Inferior parietal cortex (tissue), 1 donor: ENCODE results near the gene DNAAF5.

Source experiments
- DNase-seq: peaks from one replicate; pipeline ENCODE4 v3.0.0-alpha.2; 2016; ENCODE audit errors: extremely low spot score

DNAAF5 gene

DNA sequence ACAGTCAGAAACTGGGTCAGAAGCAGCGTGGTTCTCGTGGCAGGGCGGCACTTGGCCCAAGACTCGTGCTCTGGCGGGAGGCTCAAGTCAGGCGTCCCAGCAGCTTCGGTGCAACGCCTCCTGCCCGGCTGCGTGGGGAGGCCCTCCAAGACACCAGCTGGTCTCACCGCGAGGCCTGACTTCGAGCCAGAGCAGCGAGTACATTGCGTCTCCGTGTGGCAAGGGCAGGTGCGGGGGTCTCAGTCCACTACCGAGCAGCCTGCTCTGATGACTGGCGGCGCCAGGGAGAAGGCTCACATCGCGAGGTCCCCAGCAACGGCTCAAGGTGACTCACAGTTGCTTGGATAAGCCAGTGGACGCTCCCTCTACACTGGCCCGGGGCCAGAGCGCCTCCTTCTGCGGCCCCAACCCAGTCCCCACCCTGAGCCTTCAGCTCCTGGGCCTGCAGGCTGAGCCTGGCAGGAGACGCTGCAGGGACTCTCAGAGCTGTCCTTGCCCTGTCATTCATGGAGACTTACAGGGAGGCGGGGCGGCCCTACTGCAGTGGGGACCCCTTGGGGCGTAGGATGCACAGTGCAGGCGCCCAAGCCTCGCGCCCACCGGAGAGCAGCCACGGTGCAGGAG lies 42.5 kb downstream of the DNAAF5 start:
- DNase-seq = no peak

- DNase-seq = no peak
Observed at GRCh38 chr7:770336-770735, 43.8 kb downstream of the DNAAF5 start.

DNA sequence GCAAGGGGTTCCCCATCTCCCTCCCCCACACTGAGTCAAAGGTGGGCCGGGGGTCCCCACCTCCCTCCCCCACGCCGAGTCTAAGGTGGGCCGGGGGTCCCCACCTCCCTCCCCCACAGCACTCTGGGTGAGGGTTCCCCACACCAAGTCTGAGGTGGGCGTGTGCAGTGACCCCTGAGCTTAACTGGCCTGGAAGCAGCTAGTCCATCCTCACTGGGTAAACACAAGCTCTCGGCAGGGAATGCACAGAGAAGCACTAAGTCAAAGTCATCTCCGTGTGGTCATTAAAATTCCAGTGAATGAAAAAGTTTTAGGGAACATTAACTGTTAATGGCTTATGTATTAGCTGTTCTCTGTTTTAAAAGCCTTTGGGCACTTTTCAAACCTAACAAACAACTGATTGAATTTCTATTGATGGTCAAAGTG lies 44.3 kb downstream of the DNAAF5 start:
- DNase-seq = no peak

DNA sequence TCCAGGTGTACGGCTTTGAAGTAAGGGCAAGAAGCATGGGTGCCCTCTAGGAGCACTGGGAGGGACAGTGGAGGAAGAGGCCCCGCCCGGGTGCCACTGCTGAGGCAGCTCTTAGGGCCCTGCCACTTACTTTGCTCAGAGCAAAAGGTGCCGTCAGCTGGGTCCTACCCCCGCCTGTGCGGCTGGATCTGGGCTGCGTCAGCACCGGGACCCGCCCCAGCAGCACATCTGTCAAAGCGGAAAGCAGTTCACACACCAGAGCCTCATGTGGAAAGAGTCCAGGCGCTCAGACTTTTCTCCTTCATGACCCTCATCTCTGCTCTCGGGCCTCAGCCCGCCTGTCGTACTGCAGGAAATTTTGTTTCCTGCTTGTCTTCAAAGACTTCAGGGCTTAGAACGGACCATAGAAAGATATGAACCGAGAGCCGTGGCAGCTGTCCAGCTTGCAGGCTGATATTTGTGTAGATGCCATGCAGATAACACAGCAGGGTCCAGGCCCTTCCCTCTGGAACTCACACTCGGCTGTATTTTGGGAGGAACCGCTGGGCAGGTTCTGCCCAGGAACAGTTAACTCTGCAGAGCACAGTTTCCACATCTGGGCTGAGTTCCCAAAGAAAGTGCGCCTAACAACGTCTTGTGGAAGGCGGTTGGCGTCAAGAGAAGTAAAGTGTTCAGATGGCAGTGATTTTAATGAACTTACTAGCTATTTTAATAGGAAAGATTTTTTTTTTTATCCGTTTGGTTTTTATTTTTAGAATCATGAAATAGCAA lies 44.9 kb downstream of the DNAAF5 start:
- DNase-seq = no peak

DNA sequence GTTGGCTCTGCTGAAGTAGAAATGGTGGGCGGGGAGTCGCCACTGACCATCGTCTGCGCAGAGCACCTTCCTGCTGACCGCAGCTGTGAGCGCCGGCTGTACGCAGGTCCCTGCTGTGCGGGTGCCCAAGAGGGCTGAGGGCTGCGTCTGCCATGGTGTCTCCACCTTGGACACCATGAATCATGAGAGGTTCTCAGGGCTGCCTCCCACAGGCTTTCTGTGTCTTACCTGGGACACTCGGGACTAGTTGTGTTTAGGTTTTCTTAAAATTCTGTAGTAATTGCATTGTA lies 45.5 kb downstream of the DNAAF5 start:
- DNase-seq = no peak

- DNase-seq = no peak
Observed at GRCh38 chr7:772392-772791, 45.9 kb downstream of the DNAAF5 start.

- no peak for DNase-seq
Observed at GRCh38 chr7:772861-773621, 46.5 kb downstream of the DNAAF5 start.

GRCh38 chr7:773622-773915 lies 47.1 kb downstream of the DNAAF5 start:
- no peak for DNase-seq

GRCh38 chr7:774161-775109 lies 47.9 kb downstream of the DNAAF5 start:
- DNase-seq = peak; percentile 61

DNA sequence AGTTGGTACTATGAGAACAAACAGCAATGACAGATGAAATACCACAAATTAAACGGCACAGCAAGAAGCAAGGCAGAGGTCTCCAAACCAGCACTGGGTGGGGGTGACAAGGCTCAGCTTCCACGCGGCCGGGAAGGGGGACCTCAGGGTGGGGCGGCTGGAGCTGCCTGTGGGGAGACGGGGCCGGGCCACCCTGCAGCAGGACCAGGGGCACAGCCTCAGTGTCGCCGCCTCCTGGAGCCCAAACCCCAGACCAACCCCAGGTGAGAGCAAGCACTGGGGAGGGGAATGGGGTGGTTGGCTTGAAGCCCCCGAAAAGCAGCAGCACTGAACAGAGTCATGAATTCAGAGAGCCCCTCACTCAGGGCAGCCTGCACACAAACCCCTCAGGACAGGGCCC lies 49.9 kb downstream of the DNAAF5 start:
- no peak for DNase-seq

DNA sequence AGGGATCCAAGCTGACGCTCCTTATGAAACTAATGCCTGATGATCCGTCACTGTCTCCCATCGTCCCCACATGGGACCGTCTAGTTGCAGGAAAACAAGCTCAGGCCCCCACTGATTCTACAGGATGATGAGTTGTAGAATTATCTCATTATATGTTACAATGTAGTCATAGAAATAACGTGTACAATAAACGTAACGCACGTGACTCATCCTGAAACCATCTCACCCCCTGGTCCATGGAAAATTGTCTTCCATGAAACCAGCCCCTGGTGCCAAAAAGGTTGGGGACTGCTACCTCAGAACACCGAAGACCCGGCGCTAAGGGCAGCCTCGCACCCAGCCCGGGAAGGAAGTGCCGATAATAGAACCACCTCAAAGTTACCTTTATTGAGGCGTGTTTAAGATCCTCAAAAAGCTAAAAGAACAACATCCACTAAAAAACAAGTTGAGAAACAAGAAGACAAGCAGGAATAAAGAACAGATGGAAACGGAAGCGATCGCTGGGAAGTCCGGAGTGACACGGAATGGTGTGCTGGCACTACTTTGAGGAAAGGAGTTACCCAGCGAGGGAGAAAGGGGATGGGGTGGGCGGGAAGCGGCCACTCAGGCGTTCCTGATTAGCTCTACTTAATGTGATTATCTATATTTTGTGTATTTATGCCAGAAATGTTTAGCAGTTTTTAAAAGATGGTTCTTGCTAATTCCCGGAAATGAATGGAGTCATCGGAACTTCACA lies 50.7 kb downstream of the DNAAF5 start:
- no peak for DNase-seq

DNA sequence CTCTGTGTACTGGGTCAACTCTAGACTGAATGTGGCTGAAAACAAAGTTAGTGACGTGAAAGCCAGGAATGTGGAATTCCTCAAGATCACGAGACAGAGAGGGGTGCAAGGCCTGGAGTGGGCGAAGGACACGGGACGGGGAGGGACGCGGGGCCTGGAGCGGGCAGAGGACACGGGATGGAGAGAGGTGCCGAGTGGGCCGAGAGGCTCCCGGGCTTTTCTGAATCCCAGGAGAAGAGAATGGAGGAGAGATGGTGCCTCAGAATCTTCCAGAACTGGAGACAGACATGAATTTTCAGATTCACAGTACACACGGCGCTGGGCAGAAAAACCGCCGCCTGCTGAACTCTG lies 51.2 kb downstream of the DNAAF5 start:
- no peak for DNase-seq

DNA sequence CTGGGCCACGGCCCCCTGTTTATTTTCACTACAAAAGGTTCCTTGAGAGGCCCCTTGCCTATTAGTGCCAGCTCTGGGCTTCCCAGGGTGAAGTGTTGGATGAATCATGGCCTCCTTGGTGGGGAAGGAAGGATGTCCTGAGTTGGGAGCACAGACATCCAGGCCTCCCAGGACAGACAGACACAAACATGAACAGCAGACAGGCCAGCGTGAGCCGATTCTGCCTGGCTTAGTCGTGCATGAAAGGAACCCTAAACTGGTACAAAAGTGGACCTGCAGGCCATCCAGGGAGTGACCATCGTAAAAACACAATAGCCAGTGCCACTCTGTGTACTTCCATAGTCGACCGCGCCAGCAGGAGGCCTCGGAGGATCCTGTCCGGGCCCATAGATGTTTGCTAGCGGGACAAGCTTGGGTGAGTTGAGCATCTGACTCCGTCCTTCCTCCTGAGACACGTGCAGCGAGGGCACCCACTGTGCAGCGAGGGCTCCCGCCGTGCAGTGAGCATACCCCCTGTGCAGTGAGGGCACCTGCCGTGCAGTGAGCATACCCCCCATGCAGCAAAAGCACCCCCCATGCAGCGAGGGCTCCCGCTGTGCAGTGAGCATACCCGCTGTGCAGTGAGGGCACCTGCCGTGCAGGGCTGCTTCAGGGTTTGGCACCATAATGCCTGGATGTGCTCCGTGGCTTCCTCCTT lies 51.9 kb downstream of the DNAAF5 start:
- DNase-seq = no peak

DNA sequence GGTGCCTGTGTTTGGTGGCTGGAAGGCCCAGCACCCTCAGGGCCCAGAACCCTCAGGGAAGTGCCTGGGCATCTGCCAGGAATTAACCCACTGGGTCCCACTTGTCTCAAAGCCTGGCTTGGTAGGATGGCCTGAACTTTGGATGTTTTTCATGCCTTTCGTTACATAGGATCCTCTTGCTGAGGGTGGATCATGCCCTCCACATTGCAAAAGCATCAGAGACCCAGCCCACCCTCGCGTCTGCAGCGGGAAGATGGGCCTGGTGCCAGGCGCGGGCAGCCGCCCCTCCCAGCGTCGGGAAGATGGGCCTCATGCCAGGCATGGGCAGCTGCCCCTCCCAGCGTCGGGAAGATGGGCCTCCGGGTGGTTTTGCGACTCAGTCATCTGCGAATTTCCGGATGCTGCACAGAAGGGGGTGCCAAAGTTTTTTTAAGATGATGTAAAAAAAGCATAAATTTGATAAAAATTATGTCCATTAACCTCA lies 52.5 kb downstream of the DNAAF5 start:
- DNase-seq = no peak

- no peak for DNase-seq
Observed at GRCh38 chr7:779480-779879, 53.0 kb downstream of the DNAAF5 start.

- no peak for DNase-seq
Observed at GRCh38 chr7:780081-780480, 53.6 kb downstream of the DNAAF5 start.

DNA sequence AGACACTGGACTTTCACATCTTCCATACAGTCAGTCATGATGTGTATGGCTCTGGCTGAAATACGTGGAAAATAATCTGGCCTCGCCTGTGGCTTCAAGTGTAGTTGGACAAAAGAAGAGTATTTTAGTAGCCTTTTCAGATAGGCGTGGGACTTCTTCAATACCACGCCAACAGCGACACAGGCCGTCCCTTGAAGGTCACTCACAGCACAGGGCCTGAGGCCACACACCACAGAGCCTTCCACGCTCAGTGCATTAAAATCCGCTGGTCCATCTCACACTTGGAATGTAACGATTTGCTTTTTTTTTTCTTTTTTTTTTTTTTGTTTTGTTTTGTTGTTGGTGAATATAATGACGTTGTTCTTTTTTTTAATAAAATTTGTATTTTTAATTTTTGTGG lies 54.0 kb downstream of the DNAAF5 start:
- DNase-seq = no peak

DNA sequence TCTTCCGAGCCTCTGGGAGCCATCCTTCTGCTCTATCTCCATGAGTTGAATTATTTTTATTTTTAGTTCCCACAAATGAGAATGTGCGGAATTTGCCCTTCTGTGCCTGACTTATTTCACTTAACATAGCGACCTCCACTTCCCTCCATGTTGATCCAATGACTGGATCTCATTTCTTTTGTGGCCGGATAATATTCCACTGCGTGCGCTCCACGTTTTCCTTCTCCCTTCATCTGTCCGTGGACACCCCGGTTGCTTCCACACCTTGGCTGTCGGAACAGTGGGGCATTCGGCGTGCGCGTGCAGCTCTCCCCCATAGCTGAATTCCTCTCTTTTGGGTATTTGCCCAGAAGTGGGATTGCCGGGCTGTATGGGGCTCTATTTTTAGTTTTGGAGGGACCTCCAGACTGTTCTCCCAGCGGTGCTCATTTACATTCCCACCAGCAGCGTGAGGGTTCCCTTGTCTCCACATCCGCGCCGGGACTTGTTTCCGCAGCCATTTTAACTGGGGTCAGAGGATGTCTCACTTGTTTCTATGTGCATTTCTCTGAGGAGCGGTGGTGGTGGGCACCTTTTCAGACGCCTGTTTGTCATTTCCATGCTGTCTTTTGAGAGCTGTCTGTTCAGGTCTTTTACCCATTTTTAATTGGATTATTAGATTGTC lies 54.8 kb downstream of the DNAAF5 start:
- no peak for DNase-seq

- DNase-seq = no peak
Observed at GRCh38 chr7:781936-782529, 55.5 kb downstream of the DNAAF5 start.
